Kidney tubule cell (primary cell): Measurements from ENCODE around the gene MTMR12.
"Not testable (repeated sequence)": the region's sequence is repeated elsewhere in the genome, so short reads cannot be mapped to it uniquely, and the experiment has no call there.

Source experiments
- DNase-seq: peaks from one replicate; pipeline ENCODE4 v3.0.0-alpha.2; 2018; ENCODE audit warnings: low spot score

The MTMR12 gene

DNA sequence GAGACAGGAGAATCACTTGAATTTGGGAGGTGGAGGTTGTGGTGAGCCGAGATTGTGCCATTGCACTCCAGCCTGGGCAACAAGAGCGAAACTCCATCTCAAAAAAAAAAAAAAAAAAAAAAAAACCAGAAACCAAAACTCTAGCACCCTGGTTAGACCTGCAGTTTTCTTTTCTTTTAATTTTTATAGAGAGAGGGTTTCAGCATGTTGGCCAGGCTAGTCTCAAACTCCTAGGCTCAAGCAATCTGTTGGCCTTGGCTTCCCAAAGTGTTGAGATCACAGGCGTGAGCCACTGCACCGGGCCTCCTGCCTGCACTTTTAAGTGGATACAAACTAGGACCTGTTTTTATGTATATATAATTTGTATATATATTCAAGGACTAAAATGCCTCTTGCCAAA, 12.9 kb upstream of the MTMR12 start:
- no peak for DNase-seq

DNA sequence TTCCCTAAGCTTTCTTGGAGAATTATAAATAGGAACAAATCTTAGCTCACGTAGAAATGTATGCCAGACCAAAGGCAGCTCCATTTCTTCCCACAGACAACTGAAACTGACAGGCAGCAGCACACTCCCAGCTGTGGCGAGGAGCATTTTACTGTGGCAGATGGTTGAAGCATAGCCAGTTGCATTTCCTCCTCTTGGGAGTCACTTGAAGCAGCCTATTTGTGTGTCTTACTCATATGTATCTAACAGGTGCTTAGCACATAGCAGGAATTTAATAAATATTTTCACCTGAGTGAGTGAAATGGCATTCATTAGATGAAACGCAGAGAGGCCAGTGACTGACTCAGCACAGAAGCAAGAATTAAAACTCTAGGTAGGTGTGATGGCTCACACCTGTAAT, 12.3 kb upstream of the MTMR12 start:
- DNase-seq = peak; percentile 84

DNA sequence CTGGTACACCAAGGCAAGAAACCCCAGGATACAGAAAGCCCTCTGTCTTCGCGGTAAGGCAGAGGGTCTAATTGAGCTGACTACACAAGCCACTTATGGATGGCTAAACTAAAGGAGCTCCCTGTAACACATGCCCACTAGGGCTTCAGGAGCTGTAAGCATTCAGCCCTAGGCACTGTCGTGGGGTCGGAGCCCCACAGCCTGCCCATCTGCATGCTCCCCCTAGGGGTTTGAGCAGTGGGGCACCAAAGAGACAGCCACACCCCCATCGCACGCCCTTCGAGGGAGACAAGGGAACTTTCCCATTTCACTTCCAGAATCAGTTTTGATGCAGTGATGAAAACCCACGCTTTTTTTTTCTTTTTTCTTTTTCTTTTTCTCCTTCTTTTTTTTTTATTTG, 11.0 kb upstream of the MTMR12 start:
- DNase-seq = no peak

DNA sequence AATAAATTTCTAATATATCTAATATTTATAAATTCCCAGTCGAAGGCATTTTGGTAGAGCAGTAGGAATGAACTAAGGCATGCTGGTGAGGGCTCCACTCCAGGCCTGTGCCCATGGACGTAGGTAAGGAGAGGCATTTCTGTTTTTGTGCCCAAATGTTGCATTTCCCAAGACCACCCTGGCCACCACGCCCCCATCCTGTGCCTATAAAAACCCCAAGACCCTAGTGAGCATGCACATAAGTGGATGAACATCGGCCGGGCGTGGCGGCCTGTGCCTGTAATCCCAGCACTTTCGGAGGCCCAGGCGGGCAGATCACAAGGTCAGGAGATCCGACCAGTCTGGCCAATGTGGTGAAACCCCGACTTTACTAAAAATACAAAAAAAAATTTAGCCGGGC, 10.1 kb upstream of the MTMR12 start:
- DNase-seq = no peak

DNA sequence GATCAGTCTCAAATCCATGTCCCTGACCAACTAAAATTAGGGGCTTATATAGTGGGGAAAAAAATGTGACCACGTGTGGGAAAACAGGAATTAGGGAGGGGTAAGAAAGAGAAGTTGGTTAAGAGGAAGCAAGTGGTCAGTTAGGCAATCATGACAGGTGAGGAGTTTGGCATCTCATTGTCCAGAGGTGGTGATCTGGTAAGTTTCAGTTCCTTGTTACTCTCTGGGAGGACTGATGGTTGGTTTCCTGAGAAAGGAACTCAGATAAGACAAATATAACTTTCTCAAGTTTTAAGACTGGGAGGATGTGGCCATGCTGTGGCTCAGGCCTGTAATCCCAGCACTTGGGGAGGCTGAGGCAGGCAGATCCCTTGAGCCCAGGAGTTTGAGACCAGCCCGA, 9.0 kb upstream of the MTMR12 start:
- DNase-seq = not testable (repeated sequence)

DNA sequence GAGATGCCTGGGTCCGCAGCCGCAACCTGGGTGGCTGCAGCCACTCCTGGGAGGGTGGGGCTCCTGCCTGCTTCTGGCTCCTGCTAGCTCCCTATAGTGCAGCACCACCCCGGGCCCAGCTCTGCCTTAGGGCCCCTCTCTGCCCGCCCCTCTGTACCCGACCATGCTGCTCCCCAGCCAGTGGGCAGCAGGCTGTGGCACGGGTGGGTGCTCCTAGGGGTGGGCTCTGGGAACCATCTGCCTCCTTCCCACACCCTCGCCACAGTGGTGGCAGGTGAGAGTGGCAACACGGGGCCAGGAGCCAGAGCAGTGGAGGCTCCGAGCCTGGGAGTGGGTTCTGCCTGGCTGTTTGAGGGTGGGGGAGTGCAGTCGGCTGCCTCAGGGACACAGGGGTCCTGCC, 7.8 kb upstream of the MTMR12 start:
- DNase-seq = no peak

DNA sequence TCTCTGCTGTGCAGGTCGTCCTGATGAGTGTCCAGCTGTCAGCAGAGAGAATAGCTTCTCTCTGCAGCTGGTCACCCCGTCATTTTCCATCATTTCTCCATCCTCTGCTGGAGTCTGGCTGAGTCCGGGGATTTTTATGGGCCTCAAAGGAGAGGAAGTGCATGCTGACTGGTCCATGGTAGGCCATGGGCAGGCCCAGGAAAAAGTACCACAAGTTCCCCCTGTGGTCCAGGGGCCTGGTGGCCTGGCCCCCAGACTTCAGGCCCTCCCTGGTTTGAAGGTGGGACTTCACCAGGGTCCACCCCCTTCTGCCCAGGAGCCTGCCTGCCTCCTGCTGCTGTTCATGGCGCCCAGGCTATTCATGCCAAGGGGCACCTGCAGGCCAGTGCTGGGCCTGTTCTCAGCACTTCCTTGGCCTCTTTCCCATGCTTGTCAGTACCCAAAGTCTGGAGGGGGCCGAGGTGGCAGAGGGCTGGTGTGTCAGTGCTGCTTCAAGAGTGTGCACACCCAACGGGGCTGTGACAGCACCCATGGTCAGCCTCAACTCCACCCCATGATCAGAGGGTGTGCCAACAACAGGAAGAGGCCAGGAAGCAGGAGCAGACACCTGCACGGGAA, 7.3 kb upstream of the MTMR12 start:
- DNase-seq = no peak

DNA sequence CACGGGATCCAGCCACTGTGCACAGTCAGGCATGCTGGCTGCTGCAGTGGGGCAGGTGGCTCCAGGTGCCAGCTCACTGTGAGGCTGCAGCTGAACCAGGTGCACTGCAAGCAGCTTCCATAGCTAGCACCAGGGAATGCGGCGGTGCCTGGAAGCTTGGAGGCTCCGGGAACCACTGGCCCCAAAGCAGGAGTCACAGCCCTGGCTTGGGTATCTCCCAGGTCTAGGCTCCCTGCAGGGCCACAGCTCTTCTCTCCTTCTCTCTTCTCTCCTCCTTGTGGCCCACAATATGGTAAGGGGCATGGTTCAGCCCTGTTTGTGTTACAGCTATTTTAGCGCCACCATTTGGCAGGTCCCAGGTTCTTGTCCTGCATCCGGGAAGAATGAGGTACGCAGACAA, 6.7 kb upstream of the MTMR12 start:
- no peak for DNase-seq

DNA sequence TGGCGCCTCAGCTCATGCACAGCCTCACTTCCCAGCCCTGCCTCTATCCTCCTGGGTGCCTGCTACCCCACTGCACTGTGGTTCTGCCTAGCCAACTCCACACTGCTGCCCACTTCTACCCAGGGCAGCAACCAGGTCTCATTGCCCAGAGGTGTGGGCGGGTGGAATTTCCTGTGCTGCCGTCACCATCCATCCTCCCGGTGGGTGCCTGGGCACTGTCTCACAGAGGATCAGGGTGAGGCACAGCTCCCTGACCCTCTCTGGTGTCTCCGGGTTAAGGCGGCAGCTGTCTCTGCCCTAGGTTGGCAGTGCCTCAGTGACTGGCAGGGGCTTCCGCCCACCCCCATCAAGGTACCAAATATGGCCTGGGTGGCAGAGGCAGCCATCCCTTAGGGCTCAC, 4.3 kb upstream of the MTMR12 start:
- no peak for DNase-seq

DNA sequence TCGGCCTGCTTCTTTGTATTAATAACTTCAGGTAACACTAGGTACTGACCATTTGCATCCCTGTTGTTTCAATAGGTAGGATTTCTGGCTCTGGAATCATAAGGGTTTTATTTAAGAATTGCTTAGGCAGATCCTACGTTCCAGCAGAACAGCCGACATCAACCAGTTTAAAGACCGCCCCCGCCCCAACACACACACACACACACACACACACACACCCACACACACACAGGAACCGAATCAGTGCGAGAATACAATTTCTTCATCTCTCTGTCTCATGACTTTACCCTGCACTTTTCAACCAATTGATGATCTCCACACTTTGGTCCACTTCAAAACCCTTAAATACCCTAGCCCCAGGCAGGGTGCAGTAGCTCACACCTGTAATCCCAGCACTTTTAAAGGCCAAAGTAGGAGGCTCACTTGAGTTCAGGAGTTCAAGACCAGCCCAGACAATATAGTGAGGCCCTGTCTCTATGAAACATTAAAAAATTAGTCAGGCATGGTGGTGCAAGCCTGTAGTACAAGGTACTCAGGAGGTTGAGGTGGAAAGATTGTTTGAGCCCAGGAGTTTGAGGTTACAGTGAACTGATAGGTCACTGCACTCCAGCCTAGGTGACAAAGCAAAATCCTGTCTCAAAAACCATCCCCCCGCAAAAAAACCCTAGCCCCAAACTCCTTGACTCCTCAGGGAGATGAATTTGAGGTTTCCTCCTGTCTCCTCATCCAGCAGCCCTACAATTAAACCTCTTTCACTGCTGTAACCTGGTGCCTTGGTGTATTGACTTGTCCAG, 2.7 kb upstream of the MTMR12 start:
- no peak for DNase-seq

DNA sequence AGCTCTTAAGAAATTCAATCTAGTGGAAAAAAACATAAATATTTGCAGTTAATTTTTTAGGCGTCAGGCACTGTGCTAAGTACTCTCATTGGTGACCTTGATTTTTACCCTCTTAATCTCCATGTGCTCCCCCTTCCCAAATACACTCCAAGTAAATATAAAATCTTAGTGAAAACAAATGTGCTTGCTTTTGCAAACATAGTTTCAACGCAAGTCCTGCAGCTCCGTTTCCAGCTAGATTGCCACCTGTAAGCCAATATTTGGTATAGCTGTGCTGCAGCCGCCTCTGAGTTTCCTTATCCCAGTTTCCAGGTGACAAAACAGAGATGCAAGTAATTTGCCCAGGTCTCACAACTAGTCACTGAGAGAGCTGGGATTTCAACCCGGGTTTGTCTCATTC, 1.9 kb upstream of the MTMR12 start:
- DNase-seq = no peak

DNA sequence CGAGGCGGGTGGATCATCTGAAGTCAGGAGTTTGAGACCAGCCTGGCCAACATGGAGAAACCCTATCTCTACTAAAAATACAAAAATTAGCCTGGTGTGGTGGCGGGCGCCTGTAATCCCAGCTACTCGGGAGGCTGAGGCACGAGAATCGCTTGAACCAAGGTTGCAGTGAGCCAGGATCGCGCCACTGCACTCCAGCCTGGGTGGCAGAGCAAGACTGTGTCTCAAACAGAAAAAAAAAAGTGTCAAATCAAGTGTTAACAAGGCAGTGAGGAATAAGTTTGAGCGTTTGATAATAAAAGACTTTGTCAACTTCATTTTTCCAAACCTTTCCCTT, 1.4 kb upstream of the MTMR12 start:
- not testable (repeated sequence) for DNase-seq

DNA sequence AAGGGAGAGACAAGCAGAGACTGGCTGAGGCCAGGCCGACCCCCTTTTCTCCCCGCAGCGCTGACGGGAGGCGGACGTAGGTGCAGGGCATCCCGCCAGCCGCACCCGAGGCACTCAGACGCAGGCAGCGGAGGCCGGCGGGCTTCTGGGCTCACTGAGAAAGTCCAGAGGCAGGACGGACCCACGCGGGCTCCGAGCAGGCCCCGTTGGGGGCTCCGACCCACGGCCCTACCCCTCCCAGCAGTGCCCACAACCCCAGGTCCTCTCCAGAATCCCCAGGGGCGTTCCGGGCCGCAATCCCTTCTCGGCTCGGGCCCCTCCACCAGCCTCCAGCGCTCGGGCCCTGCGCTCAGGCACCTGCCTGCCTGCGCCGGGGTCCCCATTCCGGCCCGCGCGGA, 543 bp downstream of the MTMR12 start:
- DNase-seq = peak; percentile 74

DNA sequence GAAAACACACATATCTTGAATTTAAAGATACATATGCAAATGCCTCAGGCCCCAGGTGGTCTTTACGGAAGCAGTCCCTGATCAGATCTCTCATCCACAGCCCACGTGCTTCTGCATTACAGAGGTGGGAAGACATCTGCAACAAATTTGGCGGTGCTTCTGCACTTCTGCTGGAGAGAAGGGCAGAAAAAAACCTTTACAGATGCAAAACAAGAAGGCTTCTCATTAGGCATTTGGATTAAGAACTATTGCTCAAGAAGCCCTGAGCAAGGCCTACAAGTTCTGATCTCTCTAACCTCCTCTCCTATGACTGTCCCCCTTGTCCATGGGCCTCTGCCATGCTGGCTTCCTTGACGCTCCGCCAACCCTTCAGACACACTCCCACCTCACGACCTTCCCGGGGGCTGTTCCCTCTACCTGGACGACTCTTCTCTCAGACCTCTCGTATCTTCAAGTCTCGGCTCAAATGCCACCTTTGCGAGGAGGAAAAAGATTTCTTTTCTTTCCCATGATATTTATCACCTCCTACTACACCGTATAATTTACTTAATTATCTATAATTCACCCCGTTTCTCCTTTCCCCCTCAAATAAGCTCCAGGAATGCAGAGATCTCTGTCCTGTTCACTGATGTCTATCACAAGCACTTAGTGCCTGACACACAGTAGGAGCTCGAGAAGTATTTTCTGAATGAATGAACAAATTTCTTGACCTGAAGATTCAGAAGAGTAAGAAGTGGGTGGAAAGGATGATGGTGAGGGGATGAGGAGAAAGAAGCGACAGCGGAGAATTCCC, 1.1 kb downstream of the MTMR12 start:
- DNase-seq = peak; percentile 23

DNA sequence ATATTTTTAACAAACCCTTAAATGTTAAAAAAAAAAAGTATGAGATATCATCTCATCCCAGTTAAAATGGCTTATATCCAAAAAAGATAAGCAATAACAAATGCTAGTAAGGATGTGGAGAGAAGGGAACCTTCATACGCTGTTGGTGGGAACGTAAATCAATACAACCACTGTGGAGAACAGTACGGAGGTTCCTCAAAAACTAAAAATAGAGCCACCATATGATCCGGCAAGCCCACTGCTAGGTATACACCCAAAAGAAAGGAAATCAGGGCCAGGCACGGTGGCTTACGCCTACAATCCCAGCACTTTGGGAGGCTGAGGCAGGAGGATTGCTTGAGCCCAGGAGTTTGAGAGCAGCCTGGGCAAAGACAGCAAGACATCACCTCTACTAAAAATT, 3.0 kb downstream of the MTMR12 start:
- DNase-seq = no peak

DNA sequence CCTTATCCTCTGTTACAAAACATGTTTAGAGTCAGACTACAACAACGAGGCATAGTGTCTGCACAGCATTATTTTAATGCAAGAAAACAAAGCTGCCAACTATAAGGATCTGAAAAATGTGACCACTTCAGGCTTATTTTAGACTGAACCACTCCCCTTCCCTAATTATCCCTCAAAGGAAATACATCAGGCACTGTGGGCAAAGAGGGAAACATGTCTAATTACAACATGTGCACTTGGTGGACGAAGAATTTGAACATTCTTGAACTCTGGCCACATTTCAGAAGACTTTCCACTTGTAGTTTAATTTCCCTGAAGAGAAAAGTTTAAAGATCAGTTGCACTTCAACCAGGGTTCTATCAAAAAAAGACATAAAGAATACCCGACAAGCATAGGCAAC, 3.8 kb downstream of the MTMR12 start:
- DNase-seq = no peak

DNA sequence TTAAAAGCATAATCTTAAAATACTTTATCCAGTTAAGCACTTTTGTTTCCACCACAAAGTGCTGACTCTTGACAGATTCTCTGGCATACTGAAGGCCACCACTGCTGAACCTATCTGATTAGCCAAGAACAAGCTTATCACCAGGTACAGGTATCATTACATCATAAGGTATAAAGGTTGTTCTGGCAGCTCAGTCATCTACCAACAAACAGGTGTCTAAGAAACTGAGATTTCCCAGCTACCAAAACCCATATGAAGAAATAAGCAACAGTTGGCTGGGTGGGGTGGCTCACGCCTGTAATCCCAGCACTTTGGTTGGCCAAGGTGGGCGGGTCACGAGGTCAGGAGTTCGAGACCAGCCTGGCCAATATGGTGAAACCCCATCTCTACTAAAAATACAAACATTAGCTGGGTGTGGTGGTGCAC, 5.0 kb downstream of the MTMR12 start:
- no peak for DNase-seq

DNA sequence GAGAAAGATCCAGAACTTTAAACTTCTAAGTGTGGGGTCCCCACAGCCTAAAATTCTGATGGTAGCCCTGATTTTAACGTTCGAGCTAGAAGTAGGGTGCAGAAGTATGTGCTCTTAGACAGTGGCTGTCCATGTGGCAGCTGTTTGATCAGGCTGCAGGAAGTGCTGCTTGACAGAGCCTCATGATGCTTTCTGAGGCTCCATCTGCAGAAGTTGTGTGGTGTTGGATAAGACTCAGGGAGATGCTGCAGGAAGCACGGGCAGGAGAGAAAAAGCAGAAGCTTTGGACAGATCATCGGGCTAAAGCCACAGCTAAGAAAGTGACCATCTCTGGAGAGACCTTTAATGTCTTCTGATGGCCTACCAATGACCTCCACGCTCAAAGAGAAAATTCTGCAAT, 8.1 kb downstream of the MTMR12 start:
- DNase-seq = no peak

DNA sequence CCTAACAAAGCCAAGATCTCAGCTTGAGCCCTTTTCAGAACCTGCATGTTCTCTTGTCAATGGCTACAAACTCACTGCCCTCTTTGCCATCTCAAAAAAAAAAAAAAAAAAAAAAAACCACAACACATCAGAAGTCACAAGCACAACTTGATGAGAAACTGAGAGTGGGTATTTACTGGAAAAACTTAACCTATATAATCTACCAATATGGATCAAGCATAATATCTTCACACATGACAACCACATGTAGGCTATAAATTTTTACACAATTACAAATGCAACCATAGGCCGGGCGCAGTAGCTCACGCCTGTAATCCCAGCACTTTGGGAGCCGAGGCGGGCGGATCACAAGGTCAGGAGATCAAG, 9.0 kb downstream of the MTMR12 start:
- DNase-seq = no peak

DNA sequence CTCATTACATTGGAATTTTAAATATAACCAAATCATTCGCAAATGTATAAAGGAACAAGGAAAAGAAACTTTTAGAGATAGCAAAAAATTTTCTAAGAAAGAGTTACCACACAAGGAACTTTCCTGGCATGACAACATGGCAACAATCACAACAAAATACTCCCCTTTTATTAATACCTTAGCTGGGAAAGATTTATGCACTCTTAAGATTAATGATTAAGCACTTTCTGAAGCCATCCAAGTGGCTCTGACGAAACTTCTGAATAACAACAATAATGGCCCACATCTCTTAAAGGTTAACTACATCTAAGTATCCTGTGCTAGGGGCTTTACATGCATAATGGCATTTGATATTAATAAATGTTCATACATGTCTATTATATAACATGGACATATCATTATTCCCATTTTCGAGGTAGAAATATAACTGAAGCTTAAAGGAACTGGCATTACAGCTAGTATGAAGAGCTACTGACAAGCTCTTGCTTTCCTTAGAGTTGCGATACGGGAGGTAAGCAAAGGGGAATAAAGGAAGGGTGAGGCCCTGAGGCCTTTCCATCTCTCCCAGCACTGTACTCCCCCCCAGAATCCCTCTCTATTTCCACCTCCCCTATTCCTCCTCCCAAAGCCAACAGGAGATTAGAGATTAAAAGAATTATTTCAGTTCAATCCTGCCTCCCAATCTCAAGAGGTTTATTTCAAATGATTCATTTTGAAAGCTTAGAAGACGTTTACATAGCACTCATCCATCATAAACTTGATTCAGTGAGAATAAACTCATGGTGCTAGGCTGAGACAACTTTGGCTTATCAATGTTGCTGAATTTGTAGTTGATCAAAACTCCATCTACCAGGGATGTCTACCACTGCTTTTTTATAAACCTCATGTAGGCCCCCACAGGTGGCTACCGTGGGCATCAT, 9.6 kb downstream of the MTMR12 start:
- DNase-seq = peak; percentile 84

DNA sequence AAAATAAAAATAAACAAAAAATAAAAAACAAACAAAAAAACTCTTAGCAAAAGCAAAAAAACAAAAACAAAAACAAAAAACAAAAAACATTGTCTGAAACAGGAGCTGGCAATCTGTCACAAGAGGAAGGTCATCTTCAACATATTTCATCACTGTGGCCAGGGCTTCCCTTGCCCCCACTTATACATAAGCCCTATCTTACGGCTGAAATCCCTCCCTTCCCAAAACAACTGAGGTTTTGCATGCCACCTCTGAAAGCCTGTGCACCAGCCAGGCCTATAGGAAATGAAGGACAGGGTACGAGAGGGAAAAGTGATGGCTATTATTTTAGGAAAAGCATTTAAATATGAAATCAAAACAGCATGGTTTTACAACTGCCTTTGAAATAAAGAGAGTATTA, 10.8 kb downstream of the MTMR12 start:
- no peak for DNase-seq

DNA sequence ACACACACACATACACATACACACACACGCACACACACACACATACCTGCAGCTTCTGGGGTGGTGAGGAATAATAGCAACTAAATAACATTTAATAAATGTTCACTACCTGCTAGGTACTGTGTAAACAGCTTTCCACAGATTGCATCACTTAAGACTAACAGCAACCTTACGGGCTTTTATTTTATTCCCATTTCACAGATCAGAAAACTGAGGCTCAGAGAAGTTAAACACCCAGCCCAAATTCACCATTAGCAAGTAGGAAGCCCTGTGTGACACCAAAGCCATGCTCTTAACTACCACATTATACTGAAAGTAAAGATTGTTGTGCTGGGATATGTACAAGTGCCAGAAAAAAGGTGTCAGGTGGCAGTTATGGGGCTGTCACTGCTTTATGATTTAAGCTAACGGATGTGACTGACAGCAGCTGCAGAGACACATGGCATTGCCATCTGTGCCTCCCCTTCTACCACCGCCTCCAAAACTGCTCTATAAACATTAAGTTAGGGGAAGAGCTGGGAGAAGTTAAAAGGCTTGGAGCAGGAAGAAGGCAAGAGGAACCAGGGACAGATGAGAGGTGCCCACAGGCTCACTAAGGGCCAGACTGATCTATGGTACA, 13.6 kb downstream of the MTMR12 start:
- no peak for DNase-seq
